H1 (cell line): ENCODE measurements around the gene ABCA2. TPM values are rescaled to one million over a fixed set of nuclear protein-coding genes. Genes with fewer than 3 reads are reported as not detected.

Source experiments
- CTCF ChIA-PET: fragments of 300-600 bp; sonication (Branson Sonifier 250); formaldehyde crosslinking; loops from one replicate; lab custom pipeline; 2021; ENCODE audit not compliant: partially characterized antibody; lab: Charles Lee
- POLR2A ChIA-PET: fragments of 300-600 bp; sonication (Branson Sonifier 250); formaldehyde crosslinking; loops from one replicate; lab custom pipeline; 2021; ENCODE audit warnings: inconsistent platforms; ENCODE audit not compliant: partially characterized antibody; lab: Charles Lee
- DNase-seq, 2 experiments: peaks; one replicate each; pipeline versions ENCODE4 v3.0.0 to v3.0.0-alpha.2; 2010 to 2022; ENCODE audit warnings: low spot score in 2 of 2, low read depth in 1 of 2, mixed read lengths in 1 of 2
- FAIRE-seq: peaks from 2 replicates; lab custom pipeline; 2011; peaks lifted over from hg19 to GRCh38; lab: Jason Lieb, UNC
- H2AFZ ChIP-seq: 2 replicates; pipeline ENCODE4 v1.8.1; 2012; ENCODE audit warnings: low read length, inconsistent platforms
- H2AK5ac ChIP-seq: 2 replicates; pipeline ENCODE4 v1.6.1; 2013; ENCODE audit warnings: low read depth, low read length
- H2BK120ac ChIP-seq: replicated peaks from 2 replicates; pipeline ENCODE3; 2013; ENCODE audit warnings: low read depth, low read length, inconsistent platforms
- H2BK12ac ChIP-seq: 2 replicates; pipeline ENCODE4 v1.6.1; 2013; ENCODE audit warnings: low read depth, low read length
- H2BK15ac ChIP-seq: 2 replicates; pipeline ENCODE4 v1.6.1; 2013; ENCODE audit warnings: low read length
- H2BK20ac ChIP-seq: 2 replicates; pipeline ENCODE4 v1.6.1; 2013; ENCODE audit warnings: low read length
- H2BK5ac ChIP-seq: 2 replicates; pipeline ENCODE4 v1.6.1; 2013; ENCODE audit warnings: low read depth, low read length
- H3K14ac ChIP-seq: 2 replicates; pipeline ENCODE4 v1.6.1; 2013; ENCODE audit warnings: inconsistent platforms; ENCODE audit not compliant: insufficient read length
- H3K18ac ChIP-seq: 2 replicates; pipeline ENCODE4 v1.6.1; 2013; ENCODE audit warnings: low read length; ENCODE audit errors: extremely low read depth
- H3K23ac ChIP-seq: 2 replicates; pipeline ENCODE4 v1.6.1; 2013; ENCODE audit warnings: inconsistent platforms; ENCODE audit not compliant: insufficient read length
- H3K23me2 ChIP-seq: 2 replicates; pipeline ENCODE4 v1.6.1; 2013; ENCODE audit warnings: low read depth, low read length
- H3K27ac ChIP-seq: 2 replicates; pipeline ENCODE4 v1.6.1; 2011; ENCODE audit warnings: low read depth, low read length, inconsistent platforms
- H3K27me3 ChIP-seq, 4 experiments: replicated peaks in 1 of 4; 1 replicate in 1 of 4; 2 replicates in 3 of 4; pipeline versions ENCODE4 v1.6.1 to v1.8.1; 2011 to 2013; ENCODE audit warnings: low read length in 3 of 4, mild to moderate bottlenecking in 3 of 4, inconsistent platforms in 2 of 4, mixed read lengths in 2 of 4, moderate library complexity in 1 of 4; ENCODE audit not compliant: control insufficient read depth in 3 of 4, insufficient read depth in 3 of 4; ENCODE audit errors: extremely low read depth in 1 of 4
- H3K36me3 ChIP-seq, 4 experiments: 2 replicates each; pipeline versions ENCODE4 v1.6.1 to v1.8.1; 2011 to 2013; ENCODE audit warnings: mild to moderate bottlenecking in 4 of 4, low read length in 3 of 4, moderate library complexity in 2 of 4, control low read depth in 1 of 4, inconsistent platforms in 1 of 4; ENCODE audit not compliant: insufficient read depth in 4 of 4, control insufficient read depth in 2 of 4
- H3K4ac ChIP-seq: replicated peaks from 2 replicates; pipeline ENCODE3; 2013; ENCODE audit warnings: low read length, low read depth, mixed read lengths, inconsistent platforms; ENCODE audit not compliant: insufficient read length
- H3K4me1 ChIP-seq, 4 experiments: replicated peaks in 1 of 4; 1 replicate in 1 of 4; 2 replicates in 3 of 4; pipeline versions ENCODE4 v1.6.1 to v1.8.1; 2011 to 2013; ENCODE audit warnings: low read length in 3 of 4, inconsistent platforms in 2 of 4, mixed read lengths in 1 of 4; ENCODE audit not compliant: insufficient read depth in 4 of 4, control insufficient read depth in 3 of 4
- H3K4me2 ChIP-seq, 2 experiments: 2 replicates each; pipeline versions ENCODE4 v1.6.1 to v1.8.1; 2011 to 2013; ENCODE audit warnings: low read depth in 2 of 2, low read length in 2 of 2, control low read depth in 1 of 2, inconsistent platforms in 1 of 2, mild to moderate bottlenecking in 1 of 2; ENCODE audit not compliant: insufficient read depth in 1 of 2
- H3K4me3 ChIP-seq, 4 experiments: fragments of 200-600, 300-600 bp in 1 of 4; sonication (generic), shearing (Covaris generic), sonication (Bioruptor Twin) in 1 of 4; 2 replicates each; pipeline versions ENCODE4 v1.5.1 to v1.8.1; 2011 to 2016; ENCODE audit warnings: low read length in 4 of 4, low read depth in 3 of 4, control low read depth in 2 of 4, inconsistent platforms in 2 of 4, mild to moderate bottlenecking in 2 of 4, mixed read lengths in 1 of 4, moderate library complexity in 1 of 4; ENCODE audit not compliant: insufficient read depth in 2 of 4; ENCODE audit errors: extremely low read depth in 1 of 4
- H3K56ac ChIP-seq: replicated peaks from 2 replicates; pipeline ENCODE3; 2013; ENCODE audit warnings: low read depth, mild to moderate bottlenecking, mixed read lengths, low read length, inconsistent platforms; ENCODE audit not compliant: insufficient read length
- H3K79me1 ChIP-seq: 2 replicates; pipeline ENCODE4 v1.6.1; 2013; ENCODE audit warnings: low read depth, low read length, control low read depth
- H3K79me2 ChIP-seq, 2 experiments: 2 replicates each; pipeline versions ENCODE4 v1.6.1 to v1.8.1; 2012 to 2013; ENCODE audit warnings: low read length in 2 of 2, mild to moderate bottlenecking in 2 of 2, inconsistent platforms in 1 of 2; ENCODE audit not compliant: insufficient read depth in 2 of 2, control insufficient read depth in 1 of 2
- H3K9ac ChIP-seq, 4 experiments: replicated peaks in 1 of 4; 1 replicate in 1 of 4; 2 replicates in 3 of 4; pipeline versions ENCODE4 v1.6.1 to v1.8.1; 2011 to 2013; ENCODE audit warnings: low read depth in 3 of 4, low read length in 3 of 4, control low read depth in 2 of 4, mild to moderate bottlenecking in 2 of 4, moderate library complexity in 2 of 4, inconsistent platforms in 1 of 4; ENCODE audit errors: extremely low read depth in 1 of 4
- H3K9me3 ChIP-seq, 2 experiments: 2 replicates each; pipeline versions ENCODE4 v1.6.1 to v1.8.1; 2012 to 2013; ENCODE audit warnings: mild to moderate bottlenecking in 2 of 2, moderate library complexity in 2 of 2, control low read depth in 1 of 2, inconsistent platforms in 1 of 2, low read depth in 1 of 2, low read length in 1 of 2, mixed read lengths in 1 of 2; ENCODE audit not compliant: insufficient read depth in 2 of 2
- H4K20me1 ChIP-seq, 2 experiments: replicated peaks in 1 of 2; 2 replicates each; pipeline versions ENCODE3 to v1.8.1; 2011 to 2013; ENCODE audit warnings: inconsistent platforms in 2 of 2, low read length in 2 of 2, mild to moderate bottlenecking in 1 of 2; ENCODE audit not compliant: insufficient read depth in 2 of 2, control insufficient read depth in 1 of 2
- H4K5ac ChIP-seq: 2 replicates; pipeline ENCODE4 v1.6.1; 2013; ENCODE audit warnings: low read length, low read depth, mixed read lengths, inconsistent platforms; ENCODE audit not compliant: insufficient read length
- H4K8ac ChIP-seq: 2 replicates; pipeline ENCODE4 v1.8.0; 2013; ENCODE audit warnings: mild to moderate bottlenecking, moderate library complexity, low read length, inconsistent platforms; ENCODE audit not compliant: insufficient read depth; ENCODE audit errors: extremely low read depth
- H4K91ac ChIP-seq: replicated peaks from 2 replicates; pipeline ENCODE3; 2013; ENCODE audit warnings: low read length, mixed read lengths, inconsistent platforms; ENCODE audit not compliant: insufficient read length
- ATF3 ChIP-seq: IDR thresholded peaks from 2 replicates; pipeline ENCODE4 v1.6.1; 2011; ENCODE audit warnings: low read depth, mild to moderate bottlenecking, low read length; ENCODE audit not compliant: insufficient read depth
- BACH1 ChIP-seq: IDR thresholded peaks from 2 replicates; pipeline ENCODE4 v1.6.1; 2012; ENCODE audit warnings: low read length, improper control_type of control experiment
- EP300 ChIP-seq, 2 experiments: IDR thresholded peaks; 1 replicate in 1 of 2; 2 replicates in 1 of 2; pipeline ENCODE4 v1.6.1; 2011 to 2012; ENCODE audit warnings: low read depth in 2 of 2, low read length in 2 of 2, mild to moderate bottlenecking in 2 of 2, borderline replicate concordance in 1 of 2, inconsistent platforms in 1 of 2, moderate library complexity in 1 of 2
- JUND ChIP-seq: IDR thresholded peaks from 2 replicates; pipeline ENCODE4 v1.6.1; 2011; ENCODE audit warnings: mild to moderate bottlenecking, improper control_type of control experiment, low read length
- NANOG ChIP-seq: IDR thresholded peaks from 2 replicates; pipeline ENCODE4 v1.6.1; 2011; ENCODE audit warnings: low read length, low read depth, mild to moderate bottlenecking, inconsistent platforms; ENCODE audit not compliant: insufficient read depth, poor library complexity, severe bottlenecking
- PHF8 ChIP-seq: fragments of 200-600 bp; sonication (generic); conservative IDR thresholded peaks from 2 replicates; pipeline ENCODE4 v1.7.1; 2012; ENCODE audit warnings: low read depth, mild to moderate bottlenecking, inconsistent platforms, low read length, moderate library complexity
- POLR2AphosphoS5 ChIP-seq: IDR thresholded peaks from 2 replicates; pipeline ENCODE4 v1.6.1; 2011; ENCODE audit warnings: low read depth, low read length
- RNF2 ChIP-seq: fragments of 200-900, 300-1000 bp; sonication (generic); IDR thresholded peaks from 2 replicates; pipeline ENCODE4 v1.7.1; 2016; ENCODE audit warnings: borderline replicate concordance, low read depth, mild to moderate bottlenecking, antibody characterized with exemption, low read length; ENCODE audit not compliant: poor library complexity, severe bottlenecking; ENCODE audit errors: missing control alignments
- SIX5 ChIP-seq: IDR thresholded peaks from 2 replicates; pipeline ENCODE4 v1.6.1; 2011; ENCODE audit warnings: mild to moderate bottlenecking, low read depth, low read length
- TAF7 ChIP-seq: optimal IDR thresholded peaks from 2 replicates; pipeline ENCODE3; 2011; ENCODE audit warnings: low read depth, mild to moderate bottlenecking, inconsistent platforms, low read length, moderate library complexity, borderline replicate concordance
- YY1 ChIP-seq: IDR thresholded peaks from 2 replicates; pipeline ENCODE4 v1.6.1; 2011; ENCODE audit warnings: low read depth, mild to moderate bottlenecking, low read length
- ZNF274 ChIP-seq: IDR thresholded peaks from 2 replicates; pipeline ENCODE4 v1.7.0; 2012; ENCODE audit warnings: low read length, borderline replicate concordance; ENCODE audit errors: extremely low read depth
- WGBS, 2 experiments: shearing (Covaris generic) in 1 of 2; methylation state at CpG; one replicate each; pipeline versions ENCODE4 v1.1.6 to v1.1.7; 2013 to 2015; ENCODE audit warnings: low lambda C conversion rate in 2 of 2, mixed read lengths in 2 of 2, inconsistent platforms in 1 of 2, low coverage in 1 of 2, missing lambda C conversion rate in 1 of 2; ENCODE audit not compliant: insufficient replicate concordance in 2 of 2, insufficient coverage in 1 of 2, insufficient read length in 1 of 2; ENCODE audit errors: extremely low coverage in 1 of 2, missing lambda C conversion rate in 1 of 2; 5-methylcytosine and 5-hydroxymethylcytosine counted together
- polyA plus RNA-seq, 7 experiments: library from polyadenylated mRNA; depleted of rRNA in 3 of 7; stranded (reverse) in 5 of 7; unstranded in 2 of 7; fragments of >200 nt in 5 of 7; fragments of 200-250 nt in 2 of 7; gene quantifications; 1 replicate in 5 of 7; 2 replicates in 1 of 7; 4 replicates in 1 of 7; pipeline versions ENCODE4 v1.2.1 to v1.2.3, GENCODE V29; 2011 to 2013; ENCODE audit warnings: missing spikeins in 2 of 7, mixed read lengths in 2 of 7
- total RNA-seq: library from RNA; stranded (reverse); fragmentation: NEBNext Ultra II Directional; extraction: Animal tissue kit (Norgen Biotek cat#: 25700); gene quantifications from 2 replicates; pipeline ENCODE4 v1.2.1, GENCODE V29; 2021

ABCA2 gene
- total and polyA plus RNA-seq, 2 of the 8 experiments (the other 6 are each of a cell fraction or from before 2014, with no cell fraction given): 12.5 to 14.3 TPM

- no peaks in the 10 kb centered on the region; a peak in 1 of 7 replicates for H3K27me3 ChIP-seq
- POLR2A ChIA-PET: interaction anchor here (0.8 kb wide), 1 partner anchor 12 kb away, joined by 3 read pairs; no protein-coding TSS in a partner anchor
- H3K23ac ChIP-seq: no peak overlapping the region
- H2BK12ac ChIP-seq: no peak overlapping the region
- H3K4ac ChIP-seq: no peak overlapping the region
- H4K91ac ChIP-seq: no peak overlapping the region
- H3K27ac ChIP-seq: no peak overlapping the region
- peaks cover 0 to 13% (median 0%) of the 10 kb centered on the region in 4 experiments; a peak in 1 of 8 replicates for H3K36me3 ChIP-seq
- no peak overlapping the region for H3K18ac ChIP-seq
- H3K9ac ChIP-seq: no peak overlapping the region
- H3K23me2 ChIP-seq: no peaks in the 10 kb centered on the region; the same call in 1 of the 2 replicates
- DNase-seq (no peak), FAIRE-seq (no peak)
- H3K79me1 ChIP-seq: no peaks in the 10 kb centered on the region
- no peak overlapping the region for H4K5ac ChIP-seq
- no peaks in the 10 kb centered on the region for H3K79me2 ChIP-seq
- H2BK5ac ChIP-seq: no peak overlapping the region
- CTCF ChIA-PET: interaction anchor here (1.0 to 2.8 kb wide), 6 partner anchors 15 to 87 kb away, joined by 3 to 11 read pairs (median 4); no protein-coding TSS in a partner anchor
- no peak overlapping the region; the same call in 1 of the 2 replicates for H4K8ac ChIP-seq
- H2AK5ac ChIP-seq: no peak overlapping the region
- no peak overlapping the region for H2BK20ac ChIP-seq
- H3K56ac ChIP-seq: no peak overlapping the region
- no peak overlapping the region for H3K4me3 ChIP-seq
- H2BK15ac ChIP-seq: no peak overlapping the region
- peaks cover 0 to 7% (median under 1%) of the 10 kb centered on the region in 4 experiments; a peak in 2 of 7 replicates for H3K4me1 ChIP-seq
- no peak overlapping the region for H2BK120ac ChIP-seq
- no peak overlapping the region for H3K4me2 ChIP-seq
- H3K9me3 ChIP-seq: peaks cover 0 to 27% of the 10 kb centered on the region in 2 experiments; a peak in 2 of 4 replicates
- no peak overlapping the region for H3K14ac ChIP-seq
- 85% methylated on average over 19 of the region's 23 CpGs; no CpG with 5 or more reads in 1 of the 2 experiments for WGBS, 2 experiments
- no peak overlapping the region for H2AFZ ChIP-seq
- H4K20me1 ChIP-seq: no peaks in the 10 kb centered on the region
- TF ChIP-seq ZNF274 (no peak), ATF3 (no peak), EP300 (IDR thresholded peaks at IDR 0.05; ENCODE audit: borderline replicate concordance in 1 of 2, low read depth in 2 of 2, low read length in 2 of 2) (no peak), NANOG (no peak), BACH1 (no peak), SIX5 (no peak), POLR2AphosphoS5 (no peak), JUND (no peak), TAF7 (no peak), YY1 (no peak), PHF8 (no peak), RNF2 (no peak)
These were observed 13.9 kb downstream of the ABCA2 start for GRCh38 chr9:137014166-137014565.
